WTC11 (cell line): ENCODE data around the gene ANKRD33B. TPM values are rescaled to one million over a fixed set of nuclear protein-coding genes. Genes with fewer than 3 reads are reported as not detected.

Experiments
- ATAC-seq: fragments of 200-7000 bp; cut with Tn5 transposase; 2 replicates; pipeline ENCODE4 v1.10.0; 2021; ENCODE audit warnings: mild to moderate bottlenecking, moderate library complexity
- CTCF ChIA-PET: fragments of 300-600 bp; sonication (Branson Sonifier 250); formaldehyde crosslinking; loops from one replicate; lab custom pipeline; 2021; ENCODE audit warnings: antibody characterized with exemption; lab: Charles Lee
- POLR2A ChIA-PET: fragments of 350-600 bp; sonication (Branson Sonifier 250); formaldehyde crosslinking; loops from one replicate; lab custom pipeline; 2021; ENCODE audit warnings: antibody characterized with exemption; lab: Charles Lee
- DNase-seq: peaks from one replicate; pipeline ENCODE4 v3.0.0; 2021; ENCODE audit warnings: low spot score
- H3K27ac Mint-ChIP-seq: 2 replicates; pipeline ENCODE4 v1.8.0; 2021; ENCODE audit warnings: mixed read lengths
- H3K27me3 Mint-ChIP-seq: 2 replicates; pipeline ENCODE4 v1.8.0; 2021; ENCODE audit warnings: low read depth, mild to moderate bottlenecking, moderate library complexity, mixed read lengths
- H3K36me3 Mint-ChIP-seq: 2 replicates; pipeline ENCODE4 v1.8.0; 2021; ENCODE audit warnings: mixed read lengths
- H3K4me1 Mint-ChIP-seq: 2 replicates; pipeline ENCODE4 v1.8.0; 2022; ENCODE audit warnings: mixed read lengths
- H3K4me3 Mint-ChIP-seq: 2 replicates; pipeline ENCODE4 v1.8.0; 2021; ENCODE audit warnings: mild to moderate bottlenecking, moderate library complexity, mixed read lengths
- H3K9me3 Mint-ChIP-seq: 2 replicates; pipeline ENCODE4 v1.8.0; 2021; ENCODE audit warnings: mixed read lengths
- ATF6 ChIP-seq: sonication (generic); formaldehyde crosslinking; IDR thresholded peaks from 2 replicates; pipeline ENCODE4 v1.8.1; 2023; ENCODE audit warnings: mild to moderate bottlenecking, missing genetic modification reagents
- ELF4 ChIP-seq: sonication (generic); formaldehyde crosslinking; IDR thresholded peaks from 2 replicates; pipeline ENCODE4 v1.8.1; 2022; ENCODE audit warnings: low read depth, mild to moderate bottlenecking, moderate library complexity, missing genetic modification reagents
- EMX1 ChIP-seq: fragments of 250-450 bp; sonication (Bioruptor Pico); IDR thresholded peaks from 2 replicates; pipeline ENCODE4 v1.8.0; 2021; ENCODE audit warnings: mild to moderate bottlenecking
- ERG ChIP-seq: fragments of 250-450 bp; sonication (Bioruptor Pico); IDR thresholded peaks from 2 replicates; pipeline ENCODE4 v1.8.0; 2021; ENCODE audit warnings: mild to moderate bottlenecking
- FOXK1 ChIP-seq: sonication (generic); formaldehyde crosslinking; IDR thresholded peaks from 2 replicates; pipeline ENCODE4 v1.8.0; 2022; ENCODE audit warnings: mild to moderate bottlenecking, moderate library complexity, missing genetic modification reagents
- KAT7 ChIP-seq: sonication (generic); formaldehyde crosslinking; IDR thresholded peaks from 2 replicates; pipeline ENCODE4 v1.8.1; 2023; ENCODE audit warnings: missing genetic modification reagents, mild to moderate bottlenecking, borderline replicate concordance
- NR3C1 ChIP-seq: sonication (generic); formaldehyde crosslinking; conservative IDR thresholded peaks from 2 replicates; pipeline ENCODE4 v1.8.1; 2023; ENCODE audit warnings: low read depth, mild to moderate bottlenecking, missing genetic modification reagents
- PRDM15 ChIP-seq: sonication (generic); formaldehyde crosslinking; IDR thresholded peaks from 2 replicates; pipeline ENCODE4 v1.8.0; 2022; ENCODE audit warnings: missing genetic modification reagents
- PREB ChIP-seq: sonication (generic); formaldehyde crosslinking; IDR thresholded peaks from 2 replicates; pipeline ENCODE4 v1.8.1; 2022; ENCODE audit warnings: mild to moderate bottlenecking, missing genetic modification reagents, moderate library complexity, borderline replicate concordance
- RORB ChIP-seq: fragments of 250-450 bp; sonication (Bioruptor Pico); IDR thresholded peaks from 2 replicates; pipeline ENCODE4 v1.9.0; 2021; ENCODE audit warnings: mild to moderate bottlenecking
- TP53 ChIP-seq: sonication (generic); formaldehyde crosslinking; IDR thresholded peaks from 2 replicates; pipeline ENCODE4 v1.8.1; 2023; ENCODE audit warnings: mild to moderate bottlenecking, missing genetic modification reagents
- USF1 ChIP-seq: sonication (generic); formaldehyde crosslinking; IDR thresholded peaks from 2 replicates; pipeline ENCODE4 v1.8.0; 2022; ENCODE audit warnings: mild to moderate bottlenecking, missing genetic modification reagents
- ZBTB43 ChIP-seq: sonication (generic); formaldehyde crosslinking; IDR thresholded peaks from 2 replicates; pipeline ENCODE4 v1.8.1; 2023; ENCODE audit warnings: mild to moderate bottlenecking, missing genetic modification reagents
- ZNF121 ChIP-seq: sonication (generic); formaldehyde crosslinking; IDR thresholded peaks from 2 replicates; pipeline ENCODE4 v1.8.0; 2023; ENCODE audit warnings: missing genetic modification reagents
- ZNF219 ChIP-seq: sonication (generic); formaldehyde crosslinking; IDR thresholded peaks from 2 replicates; pipeline ENCODE4 v1.8.0; 2023; ENCODE audit warnings: missing genetic modification reagents, mild to moderate bottlenecking, borderline replicate concordance
- ZNF232 ChIP-seq: sonication (generic); formaldehyde crosslinking; IDR thresholded peaks from 2 replicates; pipeline ENCODE4 v1.8.0; 2022; ENCODE audit warnings: mild to moderate bottlenecking, missing genetic modification reagents
- ZNF396 ChIP-seq: fragments of 250-450 bp; sonication (Bioruptor Pico); IDR thresholded peaks from 2 replicates; pipeline ENCODE4 v1.8.0; 2021; ENCODE audit warnings: mild to moderate bottlenecking, moderate library complexity, borderline replicate concordance
- ZNF512 ChIP-seq: sonication (generic); formaldehyde crosslinking; IDR thresholded peaks from 2 replicates; pipeline ENCODE4 v1.8.1; 2022; ENCODE audit warnings: missing genetic modification reagents, borderline replicate concordance
- total RNA-seq: library from RNA; stranded (reverse); gene quantifications from 3 replicates; pipeline ENCODE4 v1.2.3, GENCODE V29; 2021

ANKRD33B gene
- total RNA-seq, 1 experiment from 2014 or later = 9.2 TPM

GRCh38 chr5:10648806-10649665 is 85.2 kb downstream of the ANKRD33B start (continued):
- TF ChIP-seq ATF6 (CRISPR knock-in tag) (no peak), PREB (no peak)

- H3K27ac Mint-ChIP-seq = no peak overlapping the region
- ATAC-seq (peak; percentile 56), DNase-seq (peak; percentile 61)
- POLR2A ChIA-PET = no interaction called here
- no peak for TF ChIP-seq RORB (CRISPR knock-in tag)
- 0 out of 2 replicates have a peak, but pooled peaks have one; percentile 13 for TF ChIP-seq PRDM15
- no peak for TF ChIP-seq EMX1 (CRISPR knock-in tag)
- 0 out of 2 replicates have a peak, but pooled peaks have one; percentile 20 for TF ChIP-seq ZNF121 (CRISPR knock-in tag)
- TF ChIP-seq FOXK1 = 0 out of 2 replicates have a peak, but pooled peaks have one; percentile 27
- TF ChIP-seq ZNF512 (CRISPR knock-in tag) = no peak
- 0 out of 2 replicates have a peak, but pooled peaks have one; percentile 65 for TF ChIP-seq TP53 (CRISPR knock-in tag)
- TF ChIP-seq KAT7 (CRISPR knock-in tag) = 0 out of 2 replicates have a peak, but pooled peaks have one; percentile 37
- TF ChIP-seq ZNF232 (CRISPR knock-in tag) = no peak
- 0 out of 2 replicates have a peak, but pooled peaks have one; percentile 42 for TF ChIP-seq ZNF219 (CRISPR knock-in tag)
- TF ChIP-seq, all 79 proteins: peak for 6
- Mint-ChIP-seq H3K4me1 (no peaks in the 10 kb centered on the region), H3K4me3 (no peak overlapping the region), H3K36me3 (no peaks in the 10 kb centered on the region), H3K9me3 (no peaks in the 10 kb centered on the region), H3K27me3 (no peaks in the 10 kb centered on the region)
- CTCF ChIA-PET = no interaction called here
Measured at GRCh38 chr5:10649666-10650380, 86.0 kb downstream of the ANKRD33B start.

- Mint-ChIP-seq H3K27ac (no peak overlapping the region), H3K4me1 (peaks cover 12% of the 10 kb centered on the region), H3K9me3 (no peaks in the 10 kb centered on the region), H3K27me3 (no peaks in the 10 kb centered on the region), H3K4me3 (no peak overlapping the region), H3K36me3 (no peaks in the 10 kb centered on the region)
- no peak for DNase-seq
- ChIA-PET POLR2A (no interaction called here), CTCF (interaction anchor here (0.8 to 1.8 kb wide), 3 partner anchors 24 to 43 kb away, joined by 3 to 11 read pairs (median 9); no protein-coding TSS in a partner anchor)
- no peak for ATAC-seq
- TF ChIP-seq ZBTB43 (no peak), ERG (no peak), ELF4 (no peak), ZNF396 (CRISPR knock-in tag) (no peak), USF1 (CRISPR knock-in tag) (no peak), NR3C1 (CRISPR knock-in tag) (no peak), RORB (CRISPR knock-in tag) (no peak)
Measured at GRCh38 chr5:10652151-10652550, 88.3 kb downstream of the ANKRD33B start.
